ENCODE measurements around the gene EZR. TPM values are rescaled to one million over a fixed set of nuclear protein-coding genes. Genes with fewer than 3 reads are reported as not detected.

Gene EZR
- total and polyA plus RNA-seq, 9 of the 15 experiments (the other 6 are each of a cell fraction or from before 2014, with no cell fraction given): 36.5 to 162 (median 104) TPM

GRCh38 chr6:158825951-158826306 is 6.8 kb upstream of the EZR start (continued):
- TF ChIP-seq, protein P1, sequence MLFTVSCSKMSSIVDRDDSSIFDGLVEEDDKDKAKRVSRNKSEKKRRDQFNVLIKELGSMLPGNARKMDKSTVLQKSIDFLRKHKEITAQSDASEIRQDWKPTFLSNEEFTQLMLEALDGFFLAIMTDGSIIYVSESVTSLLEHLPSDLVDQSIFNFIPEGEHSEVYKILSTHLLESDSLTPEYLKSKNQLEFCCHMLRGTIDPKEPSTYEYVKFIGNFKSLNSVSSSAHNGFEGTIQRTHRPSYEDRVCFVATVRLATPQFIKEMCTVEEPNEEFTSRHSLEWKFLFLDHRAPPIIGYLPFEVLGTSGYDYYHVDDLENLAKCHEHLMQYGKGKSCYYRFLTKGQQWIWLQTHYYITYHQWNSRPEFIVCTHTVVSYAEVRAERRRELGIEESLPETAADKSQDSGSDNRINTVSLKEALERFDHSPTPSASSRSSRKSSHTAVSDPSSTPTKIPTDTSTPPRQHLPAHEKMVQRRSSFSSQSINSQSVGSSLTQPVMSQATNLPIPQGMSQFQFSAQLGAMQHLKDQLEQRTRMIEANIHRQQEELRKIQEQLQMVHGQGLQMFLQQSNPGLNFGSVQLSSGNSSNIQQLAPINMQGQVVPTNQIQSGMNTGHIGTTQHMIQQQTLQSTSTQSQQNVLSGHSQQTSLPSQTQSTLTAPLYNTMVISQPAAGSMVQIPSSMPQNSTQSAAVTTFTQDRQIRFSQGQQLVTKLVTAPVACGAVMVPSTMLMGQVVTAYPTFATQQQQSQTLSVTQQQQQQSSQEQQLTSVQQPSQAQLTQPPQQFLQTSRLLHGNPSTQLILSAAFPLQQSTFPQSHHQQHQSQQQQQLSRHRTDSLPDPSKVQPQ (CRISPR knock-in tag; IDR thresholded peaks at IDR 0.05; ENCODE audit: borderline replicate concordance): no peak
- TF ChIP-seq TRIM25 (IDR thresholded peaks at IDR 0.05; ENCODE audit: borderline replicate concordance) (no peak), AFF1 (IDR thresholded peaks at IDR 0.05; ENCODE audit: low read depth in 1 of 2, partially characterized antibody in 2 of 2) (no peak), ZNF512 (tag; IDR thresholded peaks at IDR 0.05) (no peak), NCOA4 (IDR thresholded peaks at IDR 0.05; ENCODE audit: partially characterized antibody) (no peak), SRF (CRISPR knock-in tag; IDR thresholded peaks at IDR 0.05) (0 out of 4 replicates have a peak, but pooled peaks of 1 of the 2 experiments have one; percentile 11), ESRRB (CRISPR knock-in tag; IDR thresholded peaks at IDR 0.05; ENCODE audit: borderline replicate concordance) (no peak), XRCC5 (IDR thresholded peaks at IDR 0.05; ENCODE audit: low read depth, low read length) (no peak), HCFC1 (IDR thresholded peaks at IDR 0.05; ENCODE audit: low read depth, low read length) (0 out of 2 replicates have a peak, but pooled peaks have one; percentile 12), RFX5 (IDR thresholded peaks at IDR 0.05; ENCODE audit: low read depth, low read length) (no peak), NFXL1 (CRISPR knock-in tag; IDR thresholded peaks at IDR 0.05) (no peak), MIER1 (IDR thresholded peaks at IDR 0.05; ENCODE audit: low read depth) (no peak), CREM (IDR thresholded peaks at IDR 0.05; ENCODE audit: low read depth) (0 out of 2 replicates have a peak, but pooled peaks have one; percentile 35), HMG20A (CRISPR knock-in tag; conservative IDR thresholded peaks at IDR 0.05) (no peak), FOXM1 (IDR thresholded peaks at IDR 0.05; ENCODE audit: low read depth) (no peak), FOXM1 (CRISPR knock-in tag; IDR thresholded peaks at IDR 0.05; ENCODE audit: low read depth) (no peak)
- TF ChIP-seq, protein P2, sequence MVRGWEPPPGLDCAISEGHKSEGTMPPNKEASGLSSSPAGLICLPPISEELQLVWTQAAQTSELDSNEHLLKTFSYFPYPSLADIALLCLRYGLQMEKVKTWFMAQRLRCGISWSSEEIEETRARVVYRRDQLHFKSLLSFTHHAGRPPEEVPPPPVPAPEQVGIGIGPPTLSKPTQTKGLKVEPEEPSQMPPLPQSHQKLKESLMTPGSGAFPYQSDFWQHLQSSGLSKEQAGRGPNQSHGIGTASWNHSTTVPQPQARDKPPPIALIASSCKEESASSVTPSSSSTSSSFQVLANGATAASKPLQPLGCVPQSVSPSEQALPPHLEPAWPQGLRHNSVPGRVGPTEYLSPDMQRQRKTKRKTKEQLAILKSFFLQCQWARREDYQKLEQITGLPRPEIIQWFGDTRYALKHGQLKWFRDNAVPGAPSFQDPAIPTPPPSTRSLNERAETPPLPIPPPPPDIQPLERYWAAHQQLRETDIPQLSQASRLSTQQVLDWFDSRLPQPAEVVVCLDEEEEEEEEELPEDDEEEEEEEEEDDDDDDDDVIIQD (CRISPR knock-in tag; IDR thresholded peaks at IDR 0.05): no peak
